Measurements from ENCODE around the gene HDAC9.
"Not testable (repeated sequence)": the region's sequence is repeated elsewhere in the genome, so short reads cannot be mapped to it uniquely, and the experiment has no call there.

Gene HDAC9

GRCh38 chr7:19023477-19023876, 527.9 kb downstream of the HDAC9 start:
- DNase-seq (ENCODE audit: low read depth) = no peak

GRCh38 chr7:19024261-19024660, 528.7 kb downstream of the HDAC9 start:
- DNase-seq (ENCODE audit: low read depth) = peak; percentile 52

GRCh38 chr7:19026888-19027287, 531.3 kb downstream of the HDAC9 start:
- no peak for DNase-seq (ENCODE audit: low read depth)

- peak; percentile 33 for DNase-seq (ENCODE audit: low read depth)
These were observed 534.7 kb downstream of the HDAC9 start for GRCh38 chr7:19030281-19030680.

- not testable (repeated sequence) for DNase-seq (ENCODE audit: low read depth)
These were observed 537.4 kb downstream of the HDAC9 start for GRCh38 chr7:19032942-19033341.

GRCh38 chr7:19051767-19052375, 556.3 kb downstream of the HDAC9 start:
- DNase-seq (ENCODE audit: low read depth) = no peak

Data from stromal cell of bone marrow (primary cell).